M059J (cell line): ENCODE results near the gene TMEM163. TPM values are rescaled to one million over a fixed set of nuclear protein-coding genes. Genes with fewer than 3 reads are reported as not detected.
"Not testable (repeated sequence)": the region's sequence is repeated elsewhere in the genome, so short reads cannot be mapped to it uniquely, and the experiment has no call there.

Experiments
- DNase-seq: peaks from one replicate; pipeline ENCODE4 v3.0.0-alpha.2; 2012; ENCODE audit warnings: low read depth
- total RNA-seq: library from RNA; depleted of rRNA; stranded (reverse); fragments of >200 nt; shearing (Covaris generic); gene quantifications from 2 replicates; pipeline ENCODE4 v1.2.3, GENCODE V29; 2014

The TMEM163 gene
- total RNA-seq, 1 experiment from 2014 or later, result not detected

GRCh38 chr2:134665727-134666506, 52.9 kb downstream of the TMEM163 start:
- DNase-seq, result no peak

GRCh38 chr2:134663451-134664450, 55.0 kb downstream of the TMEM163 start:
- no peak for DNase-seq

GRCh38 chr2:134662751-134663150, 56.0 kb downstream of the TMEM163 start:
- DNase-seq, result no peak

- DNase-seq, result no peak
Measured at GRCh38 chr2:134660626-134661402, 58.0 kb downstream of the TMEM163 start.

- no peak for DNase-seq
Measured at GRCh38 chr2:134659724-134660123, 59.1 kb downstream of the TMEM163 start.

- no peak for DNase-seq
Measured at GRCh38 chr2:134657650-134658250, 61.0 kb downstream of the TMEM163 start.

GRCh38 chr2:134656391-134656790, 62.4 kb downstream of the TMEM163 start:
- DNase-seq, result not testable (repeated sequence)

GRCh38 chr2:134648586-134648985, 70.2 kb downstream of the TMEM163 start:
- DNase-seq, result no peak

GRCh38 chr2:134647607-134648256, 71.1 kb downstream of the TMEM163 start:
- DNase-seq, result no peak

GRCh38 chr2:134642938-134643337, 75.9 kb downstream of the TMEM163 start:
- no peak for DNase-seq

- DNase-seq, result no peak
Measured at GRCh38 chr2:134640494-134640893, 78.3 kb downstream of the TMEM163 start.

- no peak for DNase-seq
Measured at GRCh38 chr2:134639265-134639664, 79.5 kb downstream of the TMEM163 start.

- DNase-seq, result no peak
Measured at GRCh38 chr2:134636714-134637113, 82.1 kb downstream of the TMEM163 start.

GRCh38 chr2:134634054-134634753, 84.6 kb downstream of the TMEM163 start:
- DNase-seq, result no peak

- DNase-seq, result no peak
Measured at GRCh38 chr2:134630504-134631159, 88.2 kb downstream of the TMEM163 start.

- DNase-seq, result no peak
Measured at GRCh38 chr2:134628453-134628852, 90.3 kb downstream of the TMEM163 start.

- no peak for DNase-seq
Measured at GRCh38 chr2:134626781-134627180, 92.0 kb downstream of the TMEM163 start.

GRCh38 chr2:134625311-134625710, 93.5 kb downstream of the TMEM163 start:
- peak; percentile 16 for DNase-seq

- no peak for DNase-seq
Measured at GRCh38 chr2:134623796-134624195, 95.0 kb downstream of the TMEM163 start.

GRCh38 chr2:134623046-134623445, 95.8 kb downstream of the TMEM163 start:
- DNase-seq, result no peak
